Measurements from ENCODE around the gene FOXN4. TPM values are rescaled to one million over a fixed set of nuclear protein-coding genes. Genes with fewer than 3 reads are reported as not detected.
A peak's percentile ranks its signal among the peaks of the same experiment; 100 is the strongest.
"Not testable (repeated sequence)": the region's sequence is repeated elsewhere in the genome, so short reads cannot be mapped to it uniquely, and the experiment has no call there.

Gene FOXN4, protein sequence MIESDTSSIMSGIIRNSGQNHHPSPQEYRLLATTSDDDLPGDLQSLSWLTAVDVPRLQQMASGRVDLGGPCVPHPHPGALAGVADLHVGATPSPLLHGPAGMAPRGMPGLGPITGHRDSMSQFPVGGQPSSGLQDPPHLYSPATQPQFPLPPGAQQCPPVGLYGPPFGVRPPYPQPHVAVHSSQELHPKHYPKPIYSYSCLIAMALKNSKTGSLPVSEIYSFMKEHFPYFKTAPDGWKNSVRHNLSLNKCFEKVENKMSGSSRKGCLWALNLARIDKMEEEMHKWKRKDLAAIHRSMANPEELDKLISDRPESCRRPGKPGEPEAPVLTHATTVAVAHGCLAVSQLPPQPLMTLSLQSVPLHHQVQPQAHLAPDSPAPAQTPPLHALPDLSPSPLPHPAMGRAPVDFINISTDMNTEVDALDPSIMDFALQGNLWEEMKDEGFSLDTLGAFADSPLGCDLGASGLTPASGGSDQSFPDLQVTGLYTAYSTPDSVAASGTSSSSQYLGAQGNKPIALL
- 0.10 TPM for total RNA-seq

DNA sequence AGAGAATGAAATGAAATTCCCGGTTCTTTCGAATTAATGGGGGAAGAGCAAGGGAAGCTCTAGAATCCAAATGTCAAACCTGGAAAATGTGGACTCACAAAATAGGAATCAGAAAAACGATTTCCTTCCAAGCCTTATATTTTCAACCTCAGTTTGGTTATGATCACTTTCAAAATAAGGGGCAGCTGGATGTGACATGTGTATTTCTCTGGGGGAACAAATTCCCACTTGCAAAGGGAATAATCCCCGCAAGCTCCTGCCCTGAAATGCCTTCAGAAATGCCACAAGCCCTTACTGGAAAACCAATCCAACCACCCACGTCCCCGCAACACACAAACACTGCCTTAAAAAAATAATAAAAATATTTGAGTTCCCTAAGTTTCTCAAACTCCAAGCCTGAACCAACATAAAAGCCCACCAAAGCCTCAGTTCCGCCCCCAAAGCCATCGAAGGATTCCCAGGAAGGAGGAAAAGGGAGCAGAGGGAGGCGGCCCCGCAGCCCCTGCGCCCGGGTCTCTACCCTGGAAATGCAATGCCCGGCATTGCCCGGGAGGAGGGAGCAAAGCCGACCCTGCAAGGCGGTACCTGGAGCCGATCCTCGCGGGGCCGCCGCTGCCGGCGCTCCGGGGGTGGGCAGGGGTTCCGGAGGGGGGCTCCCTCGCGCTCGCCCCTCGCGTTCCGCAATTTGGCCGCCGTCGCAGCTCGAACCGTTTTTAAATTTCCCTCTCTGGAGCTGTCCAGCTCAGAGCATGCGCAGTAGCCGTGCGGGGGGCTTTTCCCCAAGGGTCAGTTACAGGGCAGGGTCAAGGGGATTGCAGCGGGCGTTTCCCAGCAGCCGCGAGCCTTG, at the start of gene FOXN4:
Gene FOXN4 (minus strand): TSS at position 751 of the 847 bp plus-strand sequence. CDS start 963 bp downstream, outside the sequence.
- ATAC-seq (no peak), DNase-seq (ENCODE audit: low spot score) (no peak)

DNA sequence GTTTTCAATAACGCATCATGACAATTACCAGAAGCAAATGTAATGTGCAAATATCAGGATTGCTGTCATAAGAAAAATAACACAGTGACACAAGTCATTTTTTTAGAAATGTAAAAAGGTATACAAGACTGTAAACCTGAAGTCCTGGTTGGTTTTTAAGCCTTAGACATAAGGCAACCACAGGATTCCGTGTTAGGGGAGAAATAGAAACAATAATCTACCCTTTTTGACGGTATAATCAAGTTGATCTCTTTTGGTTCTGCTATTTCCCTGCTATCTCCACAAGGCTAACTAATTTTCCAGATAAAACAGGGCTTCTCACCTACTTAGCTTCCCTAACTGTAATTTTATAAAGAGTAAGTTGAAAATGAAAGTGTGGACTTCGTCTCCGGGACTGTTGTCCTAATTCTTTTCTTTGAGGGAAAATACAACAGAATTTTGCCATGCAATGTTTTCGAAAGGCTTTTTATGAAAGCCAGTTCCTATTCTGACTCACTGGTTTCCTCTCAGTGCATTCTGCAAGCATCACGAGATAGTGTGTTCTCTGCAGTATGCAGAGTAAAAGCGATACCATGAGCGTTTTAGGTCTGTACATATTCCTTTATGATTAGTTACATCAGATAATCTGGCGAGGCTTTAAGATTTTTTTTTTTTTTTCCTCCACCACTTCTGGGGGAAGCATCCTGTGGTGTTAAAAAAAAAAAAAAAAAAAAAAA, 49.2 kb upstream of the FOXN4 start:
- DNase-seq (ENCODE audit: low spot score) (no peak), ATAC-seq (peak; percentile 21)

DNA sequence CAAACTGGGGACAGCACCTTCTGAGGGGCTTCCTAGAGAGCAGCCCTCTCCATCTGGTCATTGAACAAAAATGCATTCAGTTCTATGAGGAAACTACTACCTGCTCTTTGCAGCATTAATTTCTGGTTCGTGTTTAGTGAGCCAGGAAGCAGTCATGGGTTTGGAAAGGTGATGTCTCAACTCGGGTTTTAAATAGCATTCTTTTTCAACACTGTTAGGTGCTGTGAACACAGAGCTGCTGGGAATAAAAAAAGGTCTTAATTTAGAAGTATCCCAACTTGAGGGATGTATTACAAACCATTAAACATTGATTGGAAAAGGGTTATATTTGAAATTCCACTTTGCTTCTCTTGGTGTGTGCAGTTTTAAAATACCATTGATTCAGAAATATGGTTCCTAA, 47.9 kb upstream of the FOXN4 start:
- ATAC-seq = no peak
- no peak for DNase-seq (ENCODE audit: low spot score)

DNA sequence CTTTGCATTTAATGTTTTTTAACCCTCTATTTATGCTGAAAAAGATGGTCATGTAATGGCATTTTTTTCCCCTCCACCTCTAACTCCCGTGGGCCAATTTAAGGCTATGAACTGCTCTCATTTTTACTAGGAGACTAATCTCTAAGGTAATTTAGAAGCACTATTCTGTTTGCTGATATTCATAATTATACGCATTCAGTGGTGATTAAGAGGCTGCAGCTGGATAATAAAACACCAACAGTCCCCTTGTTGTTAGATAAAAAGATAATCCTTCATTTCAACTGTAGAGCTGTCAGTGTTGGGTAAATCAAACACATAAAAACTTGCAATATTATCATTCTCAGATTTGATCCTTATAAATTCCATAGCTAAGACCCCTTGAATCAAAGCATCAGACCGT, 47.5 kb upstream of the FOXN4 start:
- no peak for ATAC-seq
- DNase-seq (ENCODE audit: low spot score) = no peak

DNA sequence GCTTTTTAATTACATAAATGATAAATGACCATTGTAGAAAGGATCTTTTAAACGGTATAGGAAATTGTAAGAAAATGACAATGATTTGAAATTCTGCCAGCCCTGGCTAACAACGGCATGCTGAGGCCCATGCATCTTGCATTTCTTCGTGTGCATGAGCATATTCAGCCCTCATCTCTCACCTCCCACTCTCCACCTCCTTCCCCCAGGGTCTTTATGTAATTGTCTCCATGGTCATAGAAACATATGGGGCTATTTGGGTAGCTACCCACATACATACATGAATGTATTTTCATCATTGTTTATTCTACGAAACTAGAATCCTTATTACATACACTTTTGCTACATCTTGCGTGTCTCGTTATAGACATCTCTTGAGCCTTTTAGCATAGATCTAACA, 43.1 kb upstream of the FOXN4 start:
- DNase-seq (ENCODE audit: low spot score) (no peak), ATAC-seq (no peak)

DNA sequence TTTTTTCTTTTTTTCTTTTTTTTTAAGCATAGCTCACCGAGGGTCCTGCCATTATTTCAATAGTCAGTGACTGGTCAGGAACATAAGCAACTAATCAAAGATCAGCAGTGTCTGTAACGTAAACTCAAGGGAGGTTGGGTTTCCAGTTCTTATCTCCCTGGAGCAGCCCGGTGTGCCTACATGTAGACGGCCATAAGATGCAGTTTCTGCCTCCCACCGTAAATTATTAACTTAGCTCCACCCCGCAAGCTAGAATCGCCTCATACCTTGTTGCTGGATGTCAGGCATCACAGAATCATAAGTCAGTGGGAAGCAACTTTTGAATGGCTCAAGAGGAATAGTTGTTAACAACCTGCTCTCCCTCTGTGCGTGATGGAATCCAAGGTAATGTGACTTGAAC, 38.5 kb upstream of the FOXN4 start, which contains the start of gene MYO1H:
Gene MYO1H (plus strand): TSS at position 312 of the 400 bp plus-strand sequence. CDS start 61 bp downstream, at position 373.
- ATAC-seq (no peak), DNase-seq (ENCODE audit: low spot score) (no peak)

DNA sequence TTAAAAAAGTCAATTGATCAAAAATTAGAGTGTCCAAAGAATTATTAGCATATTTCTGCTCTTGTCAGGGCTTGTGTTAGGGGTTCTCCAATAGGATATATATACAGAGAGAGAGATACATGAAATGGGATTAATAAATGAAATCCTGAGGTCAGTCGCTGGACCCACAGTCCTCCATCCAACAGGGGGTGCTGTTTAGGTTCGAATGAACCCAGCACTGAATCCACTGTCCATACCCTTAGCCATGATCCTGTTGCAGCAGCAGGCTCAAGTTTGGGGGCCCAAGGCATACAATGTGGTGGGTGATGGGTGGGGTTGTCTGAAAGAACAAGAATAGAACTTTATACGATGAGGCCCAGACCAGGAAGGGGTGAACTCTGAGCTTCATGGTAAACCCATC, 37.8 kb upstream of the FOXN4 start:
- no peak for DNase-seq (ENCODE audit: low spot score)
- no peak for ATAC-seq

DNA sequence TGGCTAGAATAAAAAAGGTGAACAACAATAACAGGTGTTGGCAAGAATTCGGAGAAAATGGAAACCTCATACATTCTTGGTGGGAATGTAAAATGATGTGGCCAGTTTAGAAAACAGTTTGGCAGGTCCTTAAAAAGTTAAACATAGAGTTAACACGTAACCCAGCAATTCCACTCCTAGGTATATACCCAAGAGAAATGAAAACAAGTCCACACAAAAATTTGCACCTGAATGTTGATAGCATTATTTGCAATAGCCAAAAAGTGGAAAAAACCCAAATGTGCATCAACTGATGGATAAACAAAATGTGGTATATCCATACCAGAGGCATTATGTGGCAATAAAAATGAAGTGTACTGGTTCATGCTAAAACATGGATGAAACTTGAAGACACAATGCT, 36.3 kb upstream of the FOXN4 start:
- DNase-seq (ENCODE audit: low spot score) (no peak), ATAC-seq (no peak)

DNA sequence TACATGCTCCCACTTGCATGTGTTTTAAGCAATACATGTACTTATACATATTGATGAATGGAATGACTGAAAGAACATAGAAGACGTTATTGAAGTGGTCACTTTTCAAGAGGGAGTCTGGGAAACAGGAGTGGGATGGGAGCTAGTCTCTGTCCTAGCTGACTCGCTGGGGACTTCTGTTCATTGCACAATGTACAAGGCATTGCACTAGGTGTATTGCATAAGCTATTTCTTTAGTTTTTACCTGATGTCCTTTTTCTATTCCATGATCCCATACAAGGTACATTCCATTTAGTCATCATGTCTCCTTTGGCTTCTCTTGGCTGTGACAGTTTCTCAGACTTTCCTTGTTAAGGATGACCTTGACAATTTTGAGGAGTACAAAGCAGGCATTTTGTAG, 34.6 kb upstream of the FOXN4 start:
- DNase-seq (ENCODE audit: low spot score) (no peak), ATAC-seq (peak; percentile 30)

DNA sequence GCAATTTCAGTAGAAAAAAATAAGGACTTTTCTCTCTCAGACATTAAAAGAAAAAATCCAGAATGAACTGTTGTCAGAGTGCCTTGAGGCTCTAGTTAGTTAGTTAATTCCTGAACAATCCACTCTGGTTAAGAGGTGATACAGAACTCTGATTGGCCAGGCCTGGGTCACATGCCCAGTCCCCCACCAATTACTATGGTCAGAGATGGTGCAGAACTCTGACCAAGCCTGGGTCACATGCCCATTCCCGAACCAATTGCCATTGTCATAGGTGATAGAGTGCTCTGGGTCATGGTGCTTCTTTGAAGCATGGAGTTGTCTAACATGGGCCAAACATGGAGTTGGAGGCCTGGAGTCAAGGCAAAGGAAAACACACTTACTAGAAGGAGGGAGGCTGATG, 27.5 kb upstream of the FOXN4 start:
- ATAC-seq (no peak), DNase-seq (ENCODE audit: low spot score) (no peak)

DNA sequence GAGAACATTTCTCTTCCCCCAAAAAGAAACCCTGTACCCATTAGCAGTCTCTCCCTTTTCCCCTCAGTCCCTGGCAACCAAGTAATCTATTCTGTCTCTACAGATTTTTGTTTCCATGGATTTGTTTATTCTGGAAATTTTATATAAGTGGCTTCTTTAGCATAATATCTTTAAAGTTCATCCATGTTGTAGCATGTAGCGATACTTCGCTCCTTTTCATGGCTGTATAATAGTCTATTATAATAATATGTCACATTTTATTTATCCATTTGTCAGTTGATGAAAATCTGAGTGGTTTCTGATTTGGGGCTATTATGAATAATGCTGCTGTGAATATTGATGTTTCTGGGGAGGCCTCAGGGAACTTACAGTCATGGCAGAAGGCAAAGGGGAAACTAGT, 25.8 kb upstream of the FOXN4 start:
- ATAC-seq (no peak), DNase-seq (ENCODE audit: low spot score) (no peak)

DNA sequence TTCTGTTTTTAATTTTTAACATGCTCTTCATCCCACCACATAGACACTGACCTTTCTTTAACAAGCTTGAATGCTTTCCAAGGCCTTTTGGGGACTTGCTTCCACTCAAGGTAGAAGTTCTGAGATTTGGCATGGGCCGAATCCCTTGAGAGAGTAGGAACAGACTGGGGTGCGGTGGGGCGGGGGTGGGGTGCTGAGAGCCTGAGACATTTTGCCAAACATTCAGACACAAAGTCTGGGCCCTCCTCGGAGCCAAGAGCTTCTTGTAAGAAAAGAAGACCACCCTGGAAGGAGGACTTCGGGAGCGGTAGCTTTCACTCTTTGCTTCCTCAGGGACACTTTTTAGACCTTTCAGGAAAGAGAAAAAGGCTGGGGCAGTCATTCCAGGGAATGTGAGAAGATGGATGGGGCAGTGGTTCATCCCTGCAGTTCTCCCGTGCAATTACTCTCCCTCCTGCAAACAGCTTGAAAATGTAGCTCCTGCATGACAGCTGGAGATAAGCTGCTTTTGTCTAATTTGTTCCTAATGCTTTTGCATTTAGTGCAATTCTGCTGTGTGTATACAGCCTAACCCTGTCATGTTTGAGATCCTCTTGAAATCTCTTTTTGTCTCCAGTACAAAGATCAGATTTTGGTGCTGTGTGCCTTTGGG, 22.3 kb upstream of the FOXN4 start:
- ATAC-seq (no peak), DNase-seq (ENCODE audit: low spot score) (no peak)

DNA sequence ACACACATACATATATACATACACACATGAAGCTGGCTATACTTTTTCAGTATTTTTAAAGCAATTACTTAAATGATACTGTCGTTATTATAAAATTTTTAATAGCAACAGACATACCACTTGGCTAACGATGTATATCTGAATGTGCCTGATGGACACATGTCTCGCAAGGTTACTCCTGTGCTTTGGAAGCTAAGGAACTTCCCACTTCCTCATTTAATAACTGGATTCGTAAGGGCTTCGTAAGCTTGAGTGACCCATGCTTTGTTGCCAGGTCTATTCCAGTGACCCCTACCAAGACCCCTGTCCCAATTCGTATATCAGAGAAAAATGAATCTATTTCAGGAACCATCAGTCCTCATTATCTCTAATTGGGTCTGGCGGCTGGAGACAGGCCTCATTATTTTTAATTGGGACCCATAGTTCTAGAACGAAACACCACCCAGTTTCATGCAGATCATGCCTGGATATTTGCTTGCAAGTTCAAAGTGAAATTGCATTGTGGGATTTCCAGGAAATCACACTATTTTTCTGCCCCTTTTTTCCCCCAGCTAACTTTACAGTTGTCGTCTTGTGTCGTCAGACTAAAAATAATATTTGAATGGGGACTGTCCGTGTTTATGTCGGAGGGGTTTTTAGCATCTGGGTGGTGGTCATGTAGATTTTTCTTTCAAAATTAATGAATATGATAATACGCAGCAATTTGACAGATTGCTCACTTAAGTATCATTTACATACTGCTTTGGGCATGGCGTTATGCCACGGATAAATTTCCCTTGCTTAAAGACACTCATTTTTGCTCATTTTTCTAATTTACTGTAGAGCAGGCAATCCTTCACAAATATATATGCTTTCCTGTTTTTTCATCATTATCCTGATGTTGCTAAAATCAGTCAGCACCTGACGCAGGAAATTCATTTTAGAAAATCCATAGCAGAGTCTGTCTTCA, 21.5 kb upstream of the FOXN4 start:
- DNase-seq (ENCODE audit: low spot score) (no peak), ATAC-seq (no peak)

DNA sequence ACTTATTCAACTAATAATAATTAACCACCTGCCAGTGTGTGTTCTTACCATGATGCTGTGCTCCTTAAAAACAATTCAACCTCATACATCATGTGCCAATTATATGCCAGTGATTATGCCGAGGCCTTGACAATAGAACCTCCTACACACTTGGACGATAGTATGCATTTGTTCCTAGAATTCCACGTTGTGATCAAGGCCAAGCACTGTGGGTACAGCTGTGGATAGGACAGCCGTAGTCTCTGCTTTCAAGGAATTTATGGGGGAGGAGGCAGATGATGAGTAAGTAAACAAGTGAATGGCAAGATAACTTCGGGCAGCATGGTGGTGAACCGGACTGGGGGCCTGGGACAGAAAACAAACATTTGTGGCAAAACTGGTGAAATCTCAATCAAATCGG, 20.6 kb upstream of the FOXN4 start:
- ATAC-seq (no peak), DNase-seq (ENCODE audit: low spot score) (no peak)

DNA sequence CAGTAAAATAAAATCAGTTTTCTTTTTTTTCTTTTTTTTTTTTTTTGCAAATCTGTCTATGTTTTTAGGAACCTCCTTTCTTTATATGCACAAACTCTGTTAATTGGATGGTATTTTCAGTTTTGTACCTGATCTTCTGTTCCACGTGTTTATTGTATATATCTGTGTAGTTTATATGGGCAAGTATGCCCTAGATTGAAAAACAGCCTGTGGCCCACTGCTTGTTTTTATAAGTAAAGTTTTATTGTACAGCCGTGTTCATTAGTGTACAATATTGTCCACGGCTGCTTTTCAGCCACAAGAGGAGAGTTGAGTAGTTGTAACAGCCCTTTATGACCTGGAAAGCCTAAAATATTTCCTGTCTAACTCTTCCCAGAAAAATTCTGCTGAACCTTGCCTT, 19.9 kb upstream of the FOXN4 start:
- ATAC-seq = no peak
- DNase-seq (ENCODE audit: low spot score) = no peak

DNA sequence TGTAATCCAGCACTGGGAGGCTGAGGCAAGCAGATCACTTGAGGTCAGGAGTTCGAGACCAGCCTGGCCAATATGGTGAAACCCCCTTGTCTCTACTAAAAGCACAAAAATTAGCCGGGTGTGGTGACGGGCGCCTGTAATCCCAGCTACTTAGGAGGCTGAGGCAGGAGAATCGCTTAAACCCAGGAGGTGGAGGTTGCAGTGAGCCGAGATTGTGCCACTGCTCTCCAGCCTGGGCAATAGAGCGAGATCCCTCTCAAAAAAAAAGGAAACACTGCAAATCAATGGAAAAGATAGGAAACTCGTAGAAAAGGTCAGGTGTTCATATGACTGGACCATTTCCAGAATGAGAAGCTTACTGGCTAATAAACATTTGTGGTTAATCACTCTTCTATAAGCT, 12.2 kb upstream of the FOXN4 start:
- DNase-seq (ENCODE audit: low spot score); ATAC-seq: not testable (repeated sequence)

DNA sequence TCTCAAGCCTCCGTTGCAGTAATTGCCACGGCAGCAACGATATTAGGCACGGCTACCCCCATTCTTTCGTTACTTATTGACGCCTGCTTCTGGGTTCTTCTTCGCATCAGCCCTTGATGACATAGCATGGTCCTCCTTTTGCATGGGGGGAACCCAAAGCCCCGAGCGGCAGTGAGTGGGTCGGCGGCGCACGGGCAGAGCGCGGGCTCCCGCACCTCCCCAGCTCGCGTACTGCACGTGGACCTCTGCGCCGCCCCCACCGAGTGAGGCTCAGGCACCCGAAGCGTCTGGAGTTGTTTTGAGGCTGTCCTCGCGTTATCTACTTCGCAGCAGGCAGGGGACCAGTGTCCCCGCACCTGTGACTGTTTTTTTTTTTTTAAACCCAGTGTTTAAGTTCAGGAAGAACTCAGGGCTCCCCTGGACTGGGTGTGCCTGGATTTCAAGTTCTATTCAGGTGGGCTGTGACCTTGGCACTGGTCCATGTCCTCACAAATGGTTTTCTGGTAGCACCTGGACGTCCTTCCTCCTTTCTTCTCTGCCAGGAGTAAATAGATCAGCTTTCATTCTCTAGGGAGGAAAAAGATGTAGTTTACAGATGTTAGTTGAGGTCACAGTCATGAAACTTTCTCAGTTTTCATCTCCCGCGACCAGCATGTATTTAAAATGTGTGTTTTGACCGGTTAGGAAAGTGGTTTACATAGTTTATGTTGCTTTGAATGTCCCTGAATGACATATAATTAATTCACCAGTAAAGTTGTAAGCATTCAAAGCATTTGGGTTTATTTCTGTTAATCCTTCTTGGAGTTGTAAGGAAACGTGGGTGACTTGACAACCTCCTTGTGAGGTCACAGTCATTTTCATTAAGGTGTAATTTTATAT, 1.4 kb upstream of the FOXN4 start:
- DNase-seq (ENCODE audit: low spot score) (no peak), ATAC-seq (peak; percentile 50)

Data from left lobe of liver (tissue), 2 donors.